Lower lobe of right lung (tissue), 2 donors: Measurements from ENCODE around the gene USP54. TPM values are rescaled to one million over a fixed set of nuclear protein-coding genes. Genes with fewer than 3 reads are reported as not detected.
"Not testable (repeated sequence)": the region's sequence is repeated elsewhere in the genome, so short reads cannot be mapped to it uniquely, and the experiment has no call there.

ENCODE experiments used
- ATAC-seq, 2 donors: fragments of 200-7000 bp; cut with Tn5 transposase; one replicate each; pipeline ENCODE4 v1.9.1; 2020 to 2022; ENCODE audit warnings: mild to moderate bottlenecking in 2 of 2, moderate library complexity in 2 of 2
- DNase-seq: peaks from one replicate; pipeline ENCODE4 v3.0.0-alpha.2; 2020
- H3K27ac ChIP-seq: fragments of 200-600 bp; one replicate; pipeline ENCODE4 v1.8.0; 2022
- H3K27me3 ChIP-seq: fragments of 200-600 bp; one replicate; pipeline ENCODE4 v1.8.0; 2022; ENCODE audit warnings: low read depth
- H3K36me3 ChIP-seq: fragments of 200-600 bp; one replicate; pipeline ENCODE4 v1.8.0; 2022; ENCODE audit warnings: mild to moderate bottlenecking
- H3K4me1 ChIP-seq: fragments of 200-600 bp; one replicate; pipeline ENCODE4 v1.8.0; 2022
- H3K4me3 ChIP-seq: fragments of 200-600 bp; one replicate; pipeline ENCODE4 v1.8.0; 2022; ENCODE audit warnings: mild to moderate bottlenecking
- H3K9me3 ChIP-seq: fragments of 200-600 bp; one replicate; pipeline ENCODE4 v1.8.0; 2022
- intact Hi-C: fragments of 100-400 bp; cut with DNase I; formaldehyde crosslinking; loops from one replicate; pipeline ENCODE4 v1.11.0; 2022
- total RNA-seq: library from RNA; stranded (reverse); fragmentation: NEBNext Ultra II Directional; extraction: Animal tissue kit (Norgen Biotek cat#: 25700); gene quantifications from one replicate; pipeline ENCODE4 v1.2.1, GENCODE V29; 2021
- TF ChIP-seq, protein P1 (sequence below): fragments of 200-600 bp; IDR thresholded peaks from one replicate; pipeline ENCODE4 v1.8.0; 2022; ENCODE audit warnings: antibody characterized with exemption, mild to moderate bottlenecking
- donor health status: DM: no; HTN: yes; CAD: no; lungs with severe emphysema.

Gene USP54
- total RNA-seq, 1 donor from 2014 or later = 97.4 TPM

DNA sequence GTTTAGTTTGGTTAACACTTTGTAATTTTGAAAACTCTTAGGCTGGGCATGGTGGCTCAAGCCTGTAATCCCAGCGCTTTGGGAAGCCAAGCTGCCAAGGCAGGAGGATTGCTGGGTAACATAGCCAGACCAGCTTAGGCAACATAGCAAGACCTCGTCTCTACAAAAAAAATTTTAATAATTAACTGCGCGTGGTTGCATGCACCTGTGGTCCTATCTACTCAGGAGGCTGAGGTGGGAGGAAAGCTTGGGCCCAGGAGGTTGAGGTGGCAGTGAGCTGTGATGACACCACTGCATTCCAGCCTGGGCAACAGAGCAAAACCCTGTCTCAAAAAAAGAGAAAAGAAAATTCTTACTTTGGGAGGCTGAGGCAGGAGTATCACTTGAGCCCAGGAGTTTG lies 31.9 kb upstream of the USP54 start:
- intact Hi-C loops = no loop called here
- no peaks in the 10 kb centered on the region for H3K36me3 ChIP-seq
- H3K4me1 ChIP-seq = peaks cover 15% of the 10 kb centered on the region
- TF ChIP-seq, protein P1, sequence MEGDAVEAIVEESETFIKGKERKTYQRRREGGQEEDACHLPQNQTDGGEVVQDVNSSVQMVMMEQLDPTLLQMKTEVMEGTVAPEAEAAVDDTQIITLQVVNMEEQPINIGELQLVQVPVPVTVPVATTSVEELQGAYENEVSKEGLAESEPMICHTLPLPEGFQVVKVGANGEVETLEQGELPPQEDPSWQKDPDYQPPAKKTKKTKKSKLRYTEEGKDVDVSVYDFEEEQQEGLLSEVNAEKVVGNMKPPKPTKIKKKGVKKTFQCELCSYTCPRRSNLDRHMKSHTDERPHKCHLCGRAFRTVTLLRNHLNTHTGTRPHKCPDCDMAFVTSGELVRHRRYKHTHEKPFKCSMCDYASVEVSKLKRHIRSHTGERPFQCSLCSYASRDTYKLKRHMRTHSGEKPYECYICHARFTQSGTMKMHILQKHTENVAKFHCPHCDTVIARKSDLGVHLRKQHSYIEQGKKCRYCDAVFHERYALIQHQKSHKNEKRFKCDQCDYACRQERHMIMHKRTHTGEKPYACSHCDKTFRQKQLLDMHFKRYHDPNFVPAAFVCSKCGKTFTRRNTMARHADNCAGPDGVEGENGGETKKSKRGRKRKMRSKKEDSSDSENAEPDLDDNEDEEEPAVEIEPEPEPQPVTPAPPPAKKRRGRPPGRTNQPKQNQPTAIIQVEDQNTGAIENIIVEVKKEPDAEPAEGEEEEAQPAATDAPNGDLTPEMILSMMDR = no peak
- H3K27ac ChIP-seq = no peak overlapping the region
- no peaks in the 10 kb centered on the region for H3K9me3 ChIP-seq
- ATAC-seq (no peak), DNase-seq (no peak)
- H3K27me3 ChIP-seq = no peaks in the 10 kb centered on the region
- H3K4me3 ChIP-seq = no peak overlapping the region

DNA sequence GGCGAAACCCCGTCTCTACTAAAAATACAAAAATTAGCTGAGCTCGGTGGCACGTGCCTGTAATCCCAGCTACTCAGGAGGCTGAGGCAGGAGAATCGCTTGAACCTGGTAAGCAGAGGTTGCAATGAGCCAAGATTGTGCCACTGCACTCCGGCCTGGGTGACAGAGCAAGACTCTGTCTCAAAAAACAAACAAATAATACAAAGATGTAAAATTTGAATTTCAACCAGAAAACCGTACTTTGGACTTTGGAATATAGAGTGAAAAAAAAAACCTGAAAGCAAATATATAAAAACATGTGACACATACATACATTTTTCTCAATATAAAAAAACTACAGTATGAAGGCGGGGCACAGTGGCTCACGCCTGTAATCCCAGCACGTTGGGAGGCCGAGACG lies 29.8 kb upstream of the USP54 start:
- H3K27me3 ChIP-seq, ATAC-seq, H3K36me3 ChIP-seq, DNase-seq, H3K27ac ChIP-seq, H3K4me3 ChIP-seq, intact Hi-C loops, H3K4me1 ChIP-seq, H3K9me3 ChIP-seq: not testable (repeated sequence)

DNA sequence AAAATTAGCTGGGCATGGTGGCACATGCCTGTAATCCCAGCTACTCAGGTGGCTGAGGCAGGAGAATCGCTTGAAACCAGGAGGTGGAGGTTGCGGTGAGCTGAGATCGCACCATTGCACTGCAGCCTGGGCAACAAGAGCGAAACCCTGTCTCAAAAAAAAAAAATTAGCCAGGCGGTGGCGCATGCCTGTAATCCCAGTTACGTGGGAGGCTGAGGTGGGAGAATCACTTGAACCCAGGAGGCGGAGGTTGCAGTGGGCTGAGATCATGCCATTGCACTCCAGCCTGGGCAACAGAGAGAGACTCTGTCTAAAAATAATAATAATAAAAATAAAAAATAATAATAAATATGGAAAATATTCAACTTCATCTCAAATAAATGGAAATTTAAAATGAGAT lies 26.0 kb upstream of the USP54 start:
- H3K27ac ChIP-seq, H3K36me3 ChIP-seq, DNase-seq, H3K4me1 ChIP-seq, intact Hi-C loops, ATAC-seq, H3K4me3 ChIP-seq, H3K9me3 ChIP-seq, H3K27me3 ChIP-seq: not testable (repeated sequence)

DNA sequence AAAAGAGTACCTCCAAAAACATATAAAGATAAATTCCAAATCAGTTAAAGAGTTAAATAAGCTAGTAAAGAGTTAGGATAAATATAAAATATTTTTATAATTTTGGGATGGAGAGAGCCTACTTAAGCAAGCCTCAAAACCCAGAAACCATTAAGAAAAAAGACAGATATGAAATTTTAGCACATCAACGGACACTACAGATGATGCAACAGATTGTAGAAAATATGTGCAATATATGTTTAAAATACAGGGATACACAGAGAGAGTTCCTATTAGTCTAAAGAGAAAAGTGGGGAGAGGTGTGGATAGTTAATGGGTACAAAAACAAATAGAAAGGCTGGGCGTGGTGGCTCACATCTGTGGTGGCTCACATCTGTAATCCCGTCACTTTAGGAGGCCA lies 23.6 kb upstream of the USP54 start:
- TF ChIP-seq, protein P1 = no peak
- no peak for ATAC-seq
- Histone ChIP-seq H3K27ac (no peak overlapping the region), H3K9me3 (no peaks in the 10 kb centered on the region), H3K36me3 (no peaks in the 10 kb centered on the region), H3K4me3 (no peak overlapping the region), H3K27me3 (no peaks in the 10 kb centered on the region), H3K4me1 (no peaks in the 10 kb centered on the region)
- intact Hi-C loops = no loop called here
- no peak for DNase-seq

DNA sequence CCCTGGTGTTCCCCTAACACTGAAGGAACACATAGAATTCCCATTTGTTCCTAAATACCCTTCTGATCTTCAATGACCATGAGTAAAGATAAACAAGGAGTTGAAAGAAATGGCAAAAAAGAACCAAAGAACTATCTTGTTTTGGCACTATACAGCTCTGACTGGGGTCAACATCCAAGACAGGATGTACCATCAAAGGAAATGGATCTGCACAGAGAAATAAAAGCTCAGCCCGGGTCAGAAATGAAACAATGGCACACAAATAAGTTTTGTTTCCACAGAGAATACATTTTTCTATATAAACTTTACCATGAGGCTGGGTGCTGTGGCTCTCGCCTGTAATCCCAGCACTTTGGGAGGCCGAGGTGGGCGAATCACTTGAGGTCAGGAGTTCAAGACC lies 18.0 kb upstream of the USP54 start:
- Histone ChIP-seq H3K27me3 (no peaks in the 10 kb centered on the region), H3K4me1 (no peaks in the 10 kb centered on the region), H3K9me3 (no peaks in the 10 kb centered on the region), H3K36me3 (no peaks in the 10 kb centered on the region), H3K27ac (no peak overlapping the region), H3K4me3 (no peak overlapping the region)
- DNase-seq (no peak), ATAC-seq (no peak)
- intact Hi-C loops = no loop called here
- TF ChIP-seq, protein P1 = no peak

DNA sequence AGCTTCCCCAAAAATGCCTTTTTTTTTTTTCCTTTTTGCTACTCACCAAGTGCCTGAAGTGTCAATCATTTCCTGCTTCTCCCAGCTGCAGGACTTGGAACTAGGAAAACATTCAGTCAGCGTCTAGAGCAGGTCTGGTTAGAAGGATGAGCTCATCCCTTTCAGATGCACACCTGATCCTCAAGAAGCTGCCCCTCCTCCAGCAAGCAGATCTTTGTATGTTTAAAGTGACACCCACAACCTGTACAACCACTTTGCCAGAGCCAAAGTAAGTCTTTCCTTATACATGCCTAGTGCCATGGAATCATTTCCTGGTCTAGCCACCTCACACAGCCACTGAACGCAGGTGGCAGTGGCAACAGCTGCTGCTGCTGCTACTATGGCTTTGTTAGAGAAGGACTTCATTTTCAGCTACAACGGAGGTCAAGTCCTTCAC lies 10.4 kb upstream of the USP54 start:
- intact Hi-C loops = no loop called here
- H3K27ac ChIP-seq = no peak overlapping the region
- H3K27me3 ChIP-seq = no peaks in the 10 kb centered on the region
- ATAC-seq (peak; percentile 93), DNase-seq (no peak)
- no peaks in the 10 kb centered on the region for H3K36me3 ChIP-seq
- no peaks in the 10 kb centered on the region for H3K4me1 ChIP-seq
- TF ChIP-seq, protein P1 = no peak
- H3K9me3 ChIP-seq = no peaks in the 10 kb centered on the region
- H3K4me3 ChIP-seq = no peak overlapping the region

DNA sequence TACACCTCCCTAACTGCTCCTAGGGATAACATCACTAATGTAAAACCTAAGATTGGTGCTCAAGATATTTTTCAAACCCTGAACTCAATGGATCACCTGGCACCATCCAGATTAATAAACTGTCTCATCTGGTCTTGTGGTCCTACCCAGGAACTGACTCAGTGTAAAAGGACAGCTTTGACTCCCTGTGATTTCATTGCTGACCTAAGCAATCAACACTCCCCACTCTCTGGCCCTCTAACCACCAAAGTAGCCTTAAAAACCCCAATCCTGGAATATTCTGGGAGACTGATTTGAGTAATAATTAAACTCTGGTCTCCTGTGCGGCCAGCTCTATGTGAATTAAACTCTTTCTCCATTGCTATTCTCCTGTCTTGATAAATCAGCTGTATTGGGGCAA lies 6.2 kb upstream of the USP54 start:
- H3K9me3 ChIP-seq = no peaks in the 10 kb centered on the region
- no peak for ATAC-seq
- no peak for DNase-seq
- TF ChIP-seq, protein P1 = no peak
- H3K27ac ChIP-seq = no peak overlapping the region
- no peaks in the 10 kb centered on the region for H3K27me3 ChIP-seq
- H3K36me3 ChIP-seq = no peaks in the 10 kb centered on the region
- intact Hi-C loops = no loop called here
- peaks cover under 1% of the 10 kb centered on the region for H3K4me1 ChIP-seq
- H3K4me3 ChIP-seq = no peak overlapping the region
